ENCODE measurements around the gene PRSS35.

GRCh38 chr6:83470587-83470986 lies 41.7 kb upstream of the PRSS35 start:
- TF ChIP-seq CTCF (IDR thresholded peaks at IDR 0.05) = no peak
- no peak for TF ChIP-seq POLR2AphosphoS5 (IDR thresholded peaks at IDR 0.05)

All from breast epithelium (tissue), 3 donors.